Caco-2 (cell line): Measurements from ENCODE around the gene XRCC3. TPM values are rescaled to one million over a fixed set of nuclear protein-coding genes. Genes with fewer than 3 reads are reported as not detected.

Source experiments
- BruUV-seq: library from RNA; stranded (reverse); fragments of 400-500 nt; replicated peaks from 2 replicates; lab custom pipeline; 2021; lab: Mats Ljungman, UMichigan
- CTCF ChIA-PET: fragments of 300-600 bp; sonication (Branson Sonifier 250); formaldehyde crosslinking; loops from one replicate; lab custom pipeline; 2022; ENCODE audit warnings: antibody characterized with exemption; lab: Charles Lee
- POLR2A ChIA-PET: fragments of 300-600 bp; sonication (Branson Sonifier 250); formaldehyde crosslinking; loops from one replicate; lab custom pipeline; 2022; ENCODE audit warnings: antibody characterized with exemption; lab: Charles Lee
- DNase-seq, 2 experiments: peaks; one replicate each; pipeline versions ENCODE4 v3.0.0 to v3.0.0-alpha.2; 2020 to 2022
- H3K27me3 ChIP-seq: replicated peaks from 2 replicates; pipeline ENCODE4 v1.6.0; 2011; ENCODE audit warnings: low read length; ENCODE audit not compliant: control insufficient read depth, insufficient read depth
- H3K36me3 ChIP-seq: 2 replicates; pipeline ENCODE4 v1.5.1; 2011; ENCODE audit warnings: low read length; ENCODE audit not compliant: control insufficient read depth, insufficient read depth
- H3K4me1 ChIP-seq: fragments of 250-450 bp; sonication (Bioruptor Pico); 2 replicates; pipeline ENCODE4 v1.5.1; 2020; ENCODE audit warnings: mild to moderate bottlenecking
- H3K4me3 ChIP-seq: 2 replicates; pipeline ENCODE4 v1.5.1; 2011; ENCODE audit warnings: low read depth, mild to moderate bottlenecking, control low read depth, low read length
- H3K9me3 ChIP-seq: fragments of 250-450 bp; sonication (Bioruptor Pico); 2 replicates; pipeline ENCODE4 v1.5.1; 2020; ENCODE audit warnings: mild to moderate bottlenecking, moderate library complexity
- H3K27ac Mint-ChIP-seq: one replicate; pipeline ENCODE4 v1.8.0; 2022; ENCODE audit warnings: mixed read lengths; ENCODE audit not compliant: unreplicated experiment
- H3K27me3 Mint-ChIP-seq: one replicate; pipeline ENCODE4 v1.8.0; 2022; ENCODE audit warnings: mixed read lengths; ENCODE audit not compliant: insufficient read depth, unreplicated experiment
- H3K36me3 Mint-ChIP-seq: one replicate; pipeline ENCODE4 v1.8.0; 2022; ENCODE audit warnings: mild to moderate bottlenecking, mixed read lengths; ENCODE audit not compliant: insufficient read depth, unreplicated experiment
- H3K4me1 Mint-ChIP-seq: one replicate; pipeline ENCODE4 v1.8.0; 2022; ENCODE audit warnings: low read depth, mixed read lengths; ENCODE audit not compliant: unreplicated experiment
- H3K4me3 Mint-ChIP-seq: one replicate; pipeline ENCODE4 v1.8.0; 2022; ENCODE audit warnings: mild to moderate bottlenecking, moderate library complexity, mixed read lengths; ENCODE audit not compliant: unreplicated experiment
- H3K9me3 Mint-ChIP-seq: one replicate; pipeline ENCODE4 v1.8.0; 2022; ENCODE audit warnings: mixed read lengths; ENCODE audit not compliant: unreplicated experiment
- intact Hi-C: fragments of 100-400 bp; cut with micrococcal nuclease; formaldehyde crosslinking; loops from one replicate; pipeline ENCODE4 v1.10.0; 2022; ENCODE audit not compliant: unreplicated experiment
- total RNA-seq: library from RNA; stranded (reverse); gene quantifications from 2 replicates; pipeline ENCODE4 v1.2.3, GENCODE V29; 2022
- TF ChIP-seq, protein P1 (sequence below), 2 experiments: fragments of 200-600 bp in 1 of 2; IDR thresholded peaks; 1 replicate in 1 of 2; 2 replicates in 1 of 2; pipeline versions ENCODE4 v1.5.1 to v1.8.0; 2011 to 2022; ENCODE audit warnings: antibody characterized with exemption in 1 of 2, control low read depth in 1 of 2, inconsistent platforms in 1 of 2, low read depth in 1 of 2, low read length in 1 of 2, mild to moderate bottlenecking in 1 of 2, moderate library complexity in 1 of 2; ENCODE audit not compliant: insufficient read depth in 1 of 2, severe bottlenecking in 1 of 2, unreplicated experiment in 1 of 2

Gene XRCC3
- total RNA-seq, 1 experiment from 2014 or later, result 44.0 TPM

DNA sequence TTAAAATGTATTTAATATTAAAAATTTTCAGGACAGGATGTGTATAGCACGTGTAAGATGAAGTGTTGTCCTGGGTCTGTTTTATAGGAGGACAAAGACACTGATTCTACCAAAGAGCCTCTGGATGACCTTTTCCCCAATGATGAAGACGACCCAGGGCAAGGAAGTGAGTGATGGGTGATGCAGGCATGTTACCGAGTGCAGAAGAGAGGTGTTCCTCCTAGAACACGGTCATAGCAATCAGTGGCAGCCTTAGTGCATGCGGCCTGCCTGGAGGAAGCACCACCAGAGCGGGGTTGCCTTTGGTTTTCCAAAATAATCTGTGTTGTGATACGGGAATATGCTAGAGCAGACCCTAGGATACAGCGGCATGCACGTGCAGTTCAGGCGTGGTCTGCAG lies 53.2 kb downstream of the XRCC3 start:
- no peaks in the 10 kb centered on the region for H3K27me3 Mint-ChIP-seq
- H3K4me3 ChIP-seq, result no peak overlapping the region
- no peak overlapping the region for H3K4me3 Mint-ChIP-seq
- H3K27ac Mint-ChIP-seq, result no peak overlapping the region
- BruUV-seq, result no TSS peak
- H3K36me3 Mint-ChIP-seq, result peaks cover 73% of the 10 kb centered on the region
- H3K9me3 ChIP-seq, result no peaks in the 10 kb centered on the region
- ChIA-PET CTCF (no interaction called here), POLR2A (no interaction called here)
- TF ChIP-seq, protein P1, sequence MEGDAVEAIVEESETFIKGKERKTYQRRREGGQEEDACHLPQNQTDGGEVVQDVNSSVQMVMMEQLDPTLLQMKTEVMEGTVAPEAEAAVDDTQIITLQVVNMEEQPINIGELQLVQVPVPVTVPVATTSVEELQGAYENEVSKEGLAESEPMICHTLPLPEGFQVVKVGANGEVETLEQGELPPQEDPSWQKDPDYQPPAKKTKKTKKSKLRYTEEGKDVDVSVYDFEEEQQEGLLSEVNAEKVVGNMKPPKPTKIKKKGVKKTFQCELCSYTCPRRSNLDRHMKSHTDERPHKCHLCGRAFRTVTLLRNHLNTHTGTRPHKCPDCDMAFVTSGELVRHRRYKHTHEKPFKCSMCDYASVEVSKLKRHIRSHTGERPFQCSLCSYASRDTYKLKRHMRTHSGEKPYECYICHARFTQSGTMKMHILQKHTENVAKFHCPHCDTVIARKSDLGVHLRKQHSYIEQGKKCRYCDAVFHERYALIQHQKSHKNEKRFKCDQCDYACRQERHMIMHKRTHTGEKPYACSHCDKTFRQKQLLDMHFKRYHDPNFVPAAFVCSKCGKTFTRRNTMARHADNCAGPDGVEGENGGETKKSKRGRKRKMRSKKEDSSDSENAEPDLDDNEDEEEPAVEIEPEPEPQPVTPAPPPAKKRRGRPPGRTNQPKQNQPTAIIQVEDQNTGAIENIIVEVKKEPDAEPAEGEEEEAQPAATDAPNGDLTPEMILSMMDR (IDR thresholded peaks at IDR 0.05; ENCODE audit: insufficient read depth in 1 of 2, low read depth in 1 of 2, low read length in 1 of 2, severe bottlenecking in 1 of 2, unreplicated experiment in 1 of 2), result no peak
- DNase-seq, result no peak
- intact Hi-C loops, result loop anchor here (10.0 kb wide), 1 partner anchor 87 kb away; no protein-coding TSS in a partner anchor
- H3K4me1 Mint-ChIP-seq, result peaks cover 6% of the 10 kb centered on the region
- H3K27me3 ChIP-seq, result no peaks in the 10 kb centered on the region
- peaks cover 2% of the 10 kb centered on the region for H3K36me3 ChIP-seq
- H3K4me1 ChIP-seq, result no peaks in the 10 kb centered on the region
- no peaks in the 10 kb centered on the region for H3K9me3 Mint-ChIP-seq

DNA sequence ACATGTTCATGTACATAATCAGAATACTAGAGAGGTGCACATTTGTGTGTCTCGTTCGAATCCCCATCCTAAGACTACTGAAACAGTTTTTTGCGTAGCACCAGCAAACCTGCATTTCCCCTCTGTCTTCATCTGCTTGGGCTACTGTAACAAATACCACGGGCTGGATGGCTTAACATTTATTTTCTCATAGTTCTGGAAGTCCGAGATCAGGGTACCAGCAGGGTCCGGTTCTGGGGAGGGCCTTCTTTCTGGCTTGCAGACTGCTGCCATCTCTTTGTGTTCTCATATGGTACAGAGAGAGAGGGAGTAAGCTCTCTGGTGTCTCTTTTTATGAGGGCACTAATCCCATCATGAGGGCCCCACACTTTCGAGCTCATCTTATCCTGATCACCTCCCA lies 55.6 kb downstream of the XRCC3 start:
- ChIA-PET CTCF (no interaction called here), POLR2A (no interaction called here)
- Histone ChIP-seq H3K4me1 (no peaks in the 10 kb centered on the region), H3K36me3 (peaks cover 3% of the 10 kb centered on the region), H3K9me3 (no peaks in the 10 kb centered on the region), H3K27me3 (no peaks in the 10 kb centered on the region), H3K4me3 (no peak overlapping the region)
- intact Hi-C loops, result loop anchor here (10.0 kb wide), 1 partner anchor 85 kb away; no protein-coding TSS in a partner anchor
- peaks cover 6% of the 10 kb centered on the region for H3K4me1 Mint-ChIP-seq
- H3K36me3 Mint-ChIP-seq, result peaks cover 72% of the 10 kb centered on the region
- no peak overlapping the region for H3K4me3 Mint-ChIP-seq
- H3K27me3 Mint-ChIP-seq, result no peaks in the 10 kb centered on the region
- no TSS peak for BruUV-seq
- H3K27ac Mint-ChIP-seq, result no peak overlapping the region
- no peak for DNase-seq
- TF ChIP-seq, protein P1 (IDR thresholded peaks at IDR 0.05; ENCODE audit: insufficient read depth in 1 of 2, low read depth in 1 of 2, low read length in 1 of 2, severe bottlenecking in 1 of 2, unreplicated experiment in 1 of 2), result no peak
- no peaks in the 10 kb centered on the region for H3K9me3 Mint-ChIP-seq

DNA sequence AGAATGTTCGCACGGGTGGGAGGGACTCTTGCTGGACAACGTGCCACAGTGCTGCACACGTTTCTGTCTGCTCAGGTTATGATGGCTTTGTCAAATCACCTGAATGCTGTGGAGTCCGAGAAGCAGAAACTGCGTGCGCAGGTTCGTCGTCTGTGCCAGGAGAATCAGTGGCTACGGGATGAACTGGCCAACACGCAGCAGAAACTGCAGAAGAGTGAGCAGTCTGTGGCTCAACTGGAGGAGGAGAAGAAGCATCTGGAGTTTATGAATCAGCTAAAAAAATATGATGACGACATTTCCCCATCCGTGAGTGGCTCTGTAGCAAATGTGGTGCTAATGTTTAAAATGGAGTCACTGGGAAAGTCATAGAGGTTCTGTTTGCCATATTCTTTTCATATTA lies 57.8 kb downstream of the XRCC3 start:
- Histone ChIP-seq H3K36me3 (peaks cover 2% of the 10 kb centered on the region), H3K9me3 (no peaks in the 10 kb centered on the region), H3K4me3 (no peak overlapping the region), H3K27me3 (no peaks in the 10 kb centered on the region), H3K4me1 (no peaks in the 10 kb centered on the region)
- no TSS peak for BruUV-seq
- Mint-ChIP-seq H3K4me1 (no peaks in the 10 kb centered on the region), H3K27ac (no peak overlapping the region), H3K36me3 (peaks cover 59% of the 10 kb centered on the region), H3K9me3 (no peaks in the 10 kb centered on the region), H3K4me3 (no peak overlapping the region), H3K27me3 (no peaks in the 10 kb centered on the region)
- TF ChIP-seq, protein P1 (IDR thresholded peaks at IDR 0.05; ENCODE audit: insufficient read depth in 1 of 2, low read depth in 1 of 2, low read length in 1 of 2, severe bottlenecking in 1 of 2, unreplicated experiment in 1 of 2), result no peak
- intact Hi-C loops, result no loop called here
- CTCF ChIA-PET, result no interaction called here
- POLR2A ChIA-PET, result no interaction called here
- DNase-seq, result no peak
